ENCODE measurements around the gene INSIG2.

GRCh38 chr2:118130385-118130784, 42.1 kb downstream of the INSIG2 start:
- TF ChIP-seq RELA (CRISPR knock-in tag; IDR thresholded peaks at IDR 0.05; ENCODE audit: borderline replicate concordance) (no peak), MAX (CRISPR knock-in tag; IDR thresholded peaks at IDR 0.05) (no peak), CTCF (IDR thresholded peaks at IDR 0.05) (no peak), USF2 (CRISPR knock-in tag; IDR thresholded peaks at IDR 0.05) (no peak), NR2C2 (CRISPR knock-in tag; IDR thresholded peaks at IDR 0.05) (no peak), ATF1 (CRISPR knock-in tag; IDR thresholded peaks at IDR 0.05) (no peak), ATF2 (CRISPR knock-in tag; IDR thresholded peaks at IDR 0.05; ENCODE audit: borderline replicate concordance, low read depth) (no peak), ZNF232 (CRISPR knock-in tag; IDR thresholded peaks at IDR 0.05) (no peak), ETV6 (CRISPR knock-in tag; IDR thresholded peaks at IDR 0.05) (no peak), IRF2 (CRISPR knock-in tag; IDR thresholded peaks at IDR 0.05; ENCODE audit: borderline replicate concordance, low read depth) (no peak), ZNF263 (CRISPR knock-in tag; IDR thresholded peaks at IDR 0.05; ENCODE audit: low read depth) (no peak), KAT7 (CRISPR knock-in tag; IDR thresholded peaks at IDR 0.05; ENCODE audit: borderline replicate concordance) (no peak), TP53 (CRISPR knock-in tag; IDR thresholded peaks at IDR 0.05) (no peak)

All from WTC11 (cell line).